HUES6 (cell line): ENCODE measurements around the gene SLC25A13.

ENCODE experiments used
- H3K27ac ChIP-seq: 2 replicates; pipeline ENCODE4 v1.7.0; 2013; ENCODE audit warnings: low read depth, mild to moderate bottlenecking, low read length, inconsistent platforms
- H3K27me3 ChIP-seq: 2 replicates; pipeline ENCODE4 v1.6.1; 2013; ENCODE audit warnings: low read length; ENCODE audit not compliant: control insufficient read depth, insufficient read depth
- H3K36me3 ChIP-seq: 2 replicates; pipeline ENCODE4 v1.6.1; 2013; ENCODE audit warnings: low read length; ENCODE audit not compliant: control insufficient read depth, insufficient read depth
- H3K4me1 ChIP-seq: 2 replicates; pipeline ENCODE4 v1.6.1; 2013; ENCODE audit warnings: low read length; ENCODE audit not compliant: control insufficient read depth, insufficient read depth
- H3K4me3 ChIP-seq: 2 replicates; pipeline ENCODE4 v1.5.1; 2013; ENCODE audit warnings: low read depth, low read length
- H3K9ac ChIP-seq: one replicate; pipeline ENCODE4 v1.6.1; 2013; ENCODE audit warnings: mild to moderate bottlenecking, low read length
- H3K9me3 ChIP-seq: 2 replicates; pipeline ENCODE4 v1.6.1; 2013; ENCODE audit warnings: low read depth, low read length; ENCODE audit not compliant: control insufficient read depth, insufficient read depth

SLC25A13 gene

GRCh38 chr7:96131525-96131924, 190.4 kb downstream of the SLC25A13 start:
- H3K9me3 ChIP-seq, result no peaks in the 10 kb centered on the region
- H3K27ac ChIP-seq, result no peak overlapping the region
- no peaks in the 10 kb centered on the region for H3K27me3 ChIP-seq
- H3K9ac ChIP-seq, result no peak overlapping the region
- peaks cover 8% of the 10 kb centered on the region; the same call in 1 of the 2 replicates for H3K4me1 ChIP-seq
- H3K36me3 ChIP-seq, result 0 out of 2 replicates have a peak, but pooled peaks cover 2% of the 10 kb centered on the region
- no peak overlapping the region for H3K4me3 ChIP-seq

GRCh38 chr7:96127746-96128145, 194.2 kb downstream of the SLC25A13 start:
- H3K9ac ChIP-seq, result no peak overlapping the region
- no peak overlapping the region for H3K4me3 ChIP-seq
- H3K4me1 ChIP-seq, result peaks cover 14% of the 10 kb centered on the region; the same call in 1 of the 2 replicates
- H3K36me3 ChIP-seq, result 0 out of 2 replicates have a peak, but pooled peaks cover 2% of the 10 kb centered on the region
- no peaks in the 10 kb centered on the region for H3K27me3 ChIP-seq
- H3K9me3 ChIP-seq, result no peaks in the 10 kb centered on the region
- no peak overlapping the region for H3K27ac ChIP-seq

GRCh38 chr7:96126382-96126781, 195.5 kb downstream of the SLC25A13 start:
- Histone ChIP-seq H3K9me3 (no peaks in the 10 kb centered on the region), H3K4me1 (peaks cover 14% of the 10 kb centered on the region; the same call in 1 of the 2 replicates), H3K27ac (no peak overlapping the region), H3K36me3 (peaks cover 6% of the 10 kb centered on the region; the same call in 1 of the 2 replicates), H3K9ac (no peak overlapping the region), H3K27me3 (no peaks in the 10 kb centered on the region), H3K4me3 (no peak overlapping the region)

GRCh38 chr7:96122746-96123145, 199.2 kb downstream of the SLC25A13 start:
- peaks cover 18% of the 10 kb centered on the region for H3K36me3 ChIP-seq
- H3K4me3 ChIP-seq, result no peak overlapping the region
- H3K27me3 ChIP-seq, result no peaks in the 10 kb centered on the region
- H3K9ac ChIP-seq, result no peak overlapping the region
- no peak overlapping the region for H3K27ac ChIP-seq
- H3K9me3 ChIP-seq, result no peaks in the 10 kb centered on the region
- H3K4me1 ChIP-seq, result peaks cover 34% of the 10 kb centered on the region

GRCh38 chr7:96121752-96122151, 200.1 kb downstream of the SLC25A13 start:
- H3K9ac ChIP-seq, result no peak overlapping the region
- H3K4me3 ChIP-seq, result no peak overlapping the region
- peaks cover 33% of the 10 kb centered on the region for H3K4me1 ChIP-seq
- H3K9me3 ChIP-seq, result no peaks in the 10 kb centered on the region
- no peaks in the 10 kb centered on the region for H3K27me3 ChIP-seq
- peaks cover 18% of the 10 kb centered on the region for H3K36me3 ChIP-seq
- no peak overlapping the region for H3K27ac ChIP-seq

GRCh38 chr7:96120445-96121225, 201.3 kb downstream of the SLC25A13 start:
- Histone ChIP-seq H3K9ac (no peak overlapping the region), H3K27ac (no peak overlapping the region), H3K36me3 (peaks cover 18% of the 10 kb centered on the region), H3K27me3 (no peaks in the 10 kb centered on the region), H3K9me3 (no peaks in the 10 kb centered on the region), H3K4me3 (no peak overlapping the region), H3K4me1 (peaks cover 24% of the 10 kb centered on the region)

GRCh38 chr7:96118449-96119001, 203.4 kb downstream of the SLC25A13 start:
- Histone ChIP-seq H3K27me3 (no peaks in the 10 kb centered on the region), H3K4me1 (peaks cover 22% of the 10 kb centered on the region), H3K27ac (no peak overlapping the region), H3K9ac (no peak overlapping the region), H3K9me3 (no peaks in the 10 kb centered on the region), H3K36me3 (peaks cover 18% of the 10 kb centered on the region), H3K4me3 (no peak overlapping the region)

- H3K9ac ChIP-seq, result no peak overlapping the region
- no peaks in the 10 kb centered on the region for H3K9me3 ChIP-seq
- H3K27me3 ChIP-seq, result no peaks in the 10 kb centered on the region
- H3K27ac ChIP-seq, result no peak overlapping the region
- H3K36me3 ChIP-seq, result peaks cover 13% of the 10 kb centered on the region
- no peak overlapping the region for H3K4me3 ChIP-seq
- H3K4me1 ChIP-seq, result peaks cover 20% of the 10 kb centered on the region
Observed at GRCh38 chr7:96116173-96116572, 205.7 kb downstream of the SLC25A13 start.

GRCh38 chr7:96114190-96114589, 207.7 kb downstream of the SLC25A13 start:
- no peak overlapping the region for H3K4me3 ChIP-seq
- H3K27ac ChIP-seq, result no peak overlapping the region
- no peaks in the 10 kb centered on the region for H3K36me3 ChIP-seq
- H3K4me1 ChIP-seq, result peaks cover 14% of the 10 kb centered on the region
- no peaks in the 10 kb centered on the region for H3K27me3 ChIP-seq
- no peaks in the 10 kb centered on the region for H3K9me3 ChIP-seq
- no peak overlapping the region for H3K9ac ChIP-seq

GRCh38 chr7:96111405-96111804, 210.5 kb downstream of the SLC25A13 start:
- Histone ChIP-seq H3K9me3 (no peaks in the 10 kb centered on the region), H3K27me3 (no peaks in the 10 kb centered on the region), H3K27ac (no peak overlapping the region), H3K9ac (no peak overlapping the region), H3K4me1 (no peaks in the 10 kb centered on the region), H3K4me3 (no peak overlapping the region), H3K36me3 (no peaks in the 10 kb centered on the region)

- Histone ChIP-seq H3K36me3 (no peaks in the 10 kb centered on the region), H3K27me3 (no peaks in the 10 kb centered on the region), H3K27ac (no peak overlapping the region), H3K9me3 (no peaks in the 10 kb centered on the region), H3K4me3 (no peak overlapping the region), H3K9ac (no peak overlapping the region), H3K4me1 (no peaks in the 10 kb centered on the region)
Observed at GRCh38 chr7:96104984-96105383, 216.9 kb downstream of the SLC25A13 start.
